ENCODE results near the gene FOXO6. TPM values are rescaled to one million over a fixed set of nuclear protein-coding genes. Genes with fewer than 3 reads are reported as not detected.

The FOXO6 gene
- total and polyA plus RNA-seq, 2 of the 13 experiments (the other 11 are each of a cell fraction or from before 2014, with no cell fraction given): 0.13 TPM; not detected in 1

GRCh38 chr1:41361495-41362356, 492 bp downstream of the FOXO6 start (continued):
- TF ChIP-seq ZNF407 (CRISPR knock-in tag; IDR thresholded peaks at IDR 0.05; ENCODE audit: not compliant biosample characterization) (no peak), UBTF (CRISPR knock-in tag; IDR thresholded peaks at IDR 0.05) (peak; percentile 85; the same call in 1 of the 2 replicates), MEF2D (CRISPR knock-in tag; IDR thresholded peaks at IDR 0.05) (no peak), RBM22 (optimal IDR thresholded peaks at IDR 0.05; ENCODE audit: low read length) (no peak), ZNF562 (CRISPR knock-in tag; IDR thresholded peaks at IDR 0.05; ENCODE audit: borderline replicate concordance) (no peak), SKIL (CRISPR knock-in tag; IDR thresholded peaks at IDR 0.05; ENCODE audit: borderline replicate concordance) (no peak), RFXAP (CRISPR knock-in tag; IDR thresholded peaks at IDR 0.05; ENCODE audit: borderline replicate concordance) (0 out of 2 replicates have a peak, but pooled peaks have one; percentile 25), ZNF674 (CRISPR knock-in tag; IDR thresholded peaks at IDR 0.05; ENCODE audit: low read depth) (0 out of 2 replicates have a peak, but pooled peaks have one; percentile 31), RBFOX2 (IDR thresholded peaks at IDR 0.05; ENCODE audit: low read depth, low read length) (no peak), CTCF (CRISPR knock-in tag; IDR thresholded peaks at IDR 0.05) (no peak), CCDC6 (CRISPR knock-in tag; IDR thresholded peaks at IDR 0.05) (peak; percentile 73; the same call in 1 of the 2 replicates), NR2C2 (CRISPR knock-in tag; IDR thresholded peaks at IDR 0.05; ENCODE audit: borderline replicate concordance) (peak; percentile 26; the same call in 1 of the 2 replicates)

Measured in HepG2 (cell line).